Measurements from ENCODE around the gene NEIL1. TPM values are rescaled to one million over a fixed set of nuclear protein-coding genes. Genes with fewer than 3 reads are reported as not detected.
"Not testable (repeated sequence)": the region's sequence is repeated elsewhere in the genome, so short reads cannot be mapped to it uniquely, and the experiment has no call there.

The NEIL1 gene
- total and polyA plus RNA-seq, 3 donors from 2014 or later, result 12.9 to 30.2 (median 19.8) TPM

GRCh38 chr15:75342221-75342620, 4.6 kb upstream of the NEIL1 start:
- intact Hi-C loops (cut with DNase I; ENCODE audit: low total_unique reads), result no loop called here
- H3K4me1 ChIP-seq, result peaks cover under 1% of the 10 kb centered on the region
- H3K4me3 ChIP-seq, result no peak overlapping the region
- no peak overlapping the region for H3K27ac ChIP-seq
- no peak for DNase-seq
- no peaks in the 10 kb centered on the region for H3K27me3 ChIP-seq
- no peak for TF ChIP-seq POLR2A (IDR thresholded peaks at IDR 0.05)
- TF ChIP-seq, protein P1, sequence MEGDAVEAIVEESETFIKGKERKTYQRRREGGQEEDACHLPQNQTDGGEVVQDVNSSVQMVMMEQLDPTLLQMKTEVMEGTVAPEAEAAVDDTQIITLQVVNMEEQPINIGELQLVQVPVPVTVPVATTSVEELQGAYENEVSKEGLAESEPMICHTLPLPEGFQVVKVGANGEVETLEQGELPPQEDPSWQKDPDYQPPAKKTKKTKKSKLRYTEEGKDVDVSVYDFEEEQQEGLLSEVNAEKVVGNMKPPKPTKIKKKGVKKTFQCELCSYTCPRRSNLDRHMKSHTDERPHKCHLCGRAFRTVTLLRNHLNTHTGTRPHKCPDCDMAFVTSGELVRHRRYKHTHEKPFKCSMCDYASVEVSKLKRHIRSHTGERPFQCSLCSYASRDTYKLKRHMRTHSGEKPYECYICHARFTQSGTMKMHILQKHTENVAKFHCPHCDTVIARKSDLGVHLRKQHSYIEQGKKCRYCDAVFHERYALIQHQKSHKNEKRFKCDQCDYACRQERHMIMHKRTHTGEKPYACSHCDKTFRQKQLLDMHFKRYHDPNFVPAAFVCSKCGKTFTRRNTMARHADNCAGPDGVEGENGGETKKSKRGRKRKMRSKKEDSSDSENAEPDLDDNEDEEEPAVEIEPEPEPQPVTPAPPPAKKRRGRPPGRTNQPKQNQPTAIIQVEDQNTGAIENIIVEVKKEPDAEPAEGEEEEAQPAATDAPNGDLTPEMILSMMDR (IDR thresholded peaks at IDR 0.05), result no peak
- 85 to 89% methylated on average over 6 of the region's 6 CpGs for WGBS, 2 donors
- no peaks in the 10 kb centered on the region for H3K36me3 ChIP-seq (ENCODE audit: low read depth, missing control alignments)
- no peaks in the 10 kb centered on the region for H3K9me3 ChIP-seq

- H3K4me1 ChIP-seq; intact Hi-C loops (cut with DNase I; ENCODE audit: low total_unique reads); H3K36me3 ChIP-seq (ENCODE audit: low read depth, missing control alignments); H3K9me3 ChIP-seq; H3K27ac ChIP-seq; H3K27me3 ChIP-seq; DNase-seq; H3K4me3 ChIP-seq: not testable (repeated sequence)
- WGBS, 2 donors, result 48 to 59% methylated on average over 8 of the region's 8 CpGs
Observed at GRCh38 chr15:75343953-75344352, 2.9 kb upstream of the NEIL1 start.

GRCh38 chr15:75347222-75348033, 589 bp downstream of the NEIL1 start:
- no peaks in the 10 kb centered on the region for H3K27me3 ChIP-seq
- 0% methylated on average over 4 to 60 of the region's 65 CpGs for WGBS, 2 donors
- H3K4me1 ChIP-seq, result peaks cover 4% of the 10 kb centered on the region
- H3K9me3 ChIP-seq, result no peaks in the 10 kb centered on the region
- TF ChIP-seq POLR2A (IDR thresholded peaks at IDR 0.05), result no peak
- TF ChIP-seq, protein P1 (IDR thresholded peaks at IDR 0.05), result no peak
- H3K4me3 ChIP-seq, result peak overlapping the region; percentile 69 to 77
- H3K36me3 ChIP-seq (ENCODE audit: low read depth, missing control alignments), result no peaks in the 10 kb centered on the region
- H3K27ac ChIP-seq, result peak overlapping the region in 1 of 2 donors; percentile 50
- peak; percentile 53 for DNase-seq
- intact Hi-C loops (cut with DNase I; ENCODE audit: low total_unique reads), result no loop called here

DNA sequence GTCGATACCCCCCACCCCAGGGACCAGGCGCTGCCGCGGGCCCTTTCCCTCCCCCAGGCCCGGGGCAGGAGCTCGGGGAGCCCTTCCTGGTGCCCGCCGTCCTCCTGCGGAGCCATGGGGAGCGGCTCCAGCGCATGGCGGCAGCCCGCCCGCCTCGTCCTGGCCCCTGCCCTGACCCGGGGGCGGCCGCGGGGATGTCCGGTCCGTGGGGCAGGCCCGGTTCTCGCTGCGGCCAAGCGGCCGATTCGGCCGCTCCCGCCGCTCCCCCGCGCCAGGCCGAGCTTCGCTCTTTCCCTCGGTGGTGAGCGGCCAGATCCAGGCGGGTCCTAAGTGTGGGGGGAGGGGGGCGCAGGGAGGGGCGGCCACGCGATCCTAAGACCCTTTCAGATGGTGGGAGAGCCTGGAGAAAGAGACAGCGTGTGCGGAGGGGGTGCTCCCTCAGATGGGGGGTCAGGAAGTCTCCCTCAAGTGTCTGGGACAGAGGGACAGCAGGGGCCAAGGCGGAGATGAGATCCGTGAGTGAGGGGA, 1.3 kb downstream of the NEIL1 start:
- no peaks in the 10 kb centered on the region for H3K27me3 ChIP-seq
- intact Hi-C loops (cut with DNase I; ENCODE audit: low total_unique reads), result no loop called here
- TF ChIP-seq, protein P1 (IDR thresholded peaks at IDR 0.05), result no peak
- TF ChIP-seq POLR2A (IDR thresholded peaks at IDR 0.05), result no peak
- H3K9me3 ChIP-seq, result no peaks in the 10 kb centered on the region
- no peaks in the 10 kb centered on the region for H3K36me3 ChIP-seq (ENCODE audit: low read depth, missing control alignments)
- H3K27ac ChIP-seq, result peak overlapping the region in 1 of 2 donors; percentile 50
- peak overlapping the region; percentile 69 to 77 for H3K4me3 ChIP-seq
- no peak for DNase-seq
- H3K4me1 ChIP-seq, result peaks cover 4% of the 10 kb centered on the region
- WGBS, 2 donors, result 1 to 2% methylated on average over 6 to 26 of the region's 45 CpGs

DNA sequence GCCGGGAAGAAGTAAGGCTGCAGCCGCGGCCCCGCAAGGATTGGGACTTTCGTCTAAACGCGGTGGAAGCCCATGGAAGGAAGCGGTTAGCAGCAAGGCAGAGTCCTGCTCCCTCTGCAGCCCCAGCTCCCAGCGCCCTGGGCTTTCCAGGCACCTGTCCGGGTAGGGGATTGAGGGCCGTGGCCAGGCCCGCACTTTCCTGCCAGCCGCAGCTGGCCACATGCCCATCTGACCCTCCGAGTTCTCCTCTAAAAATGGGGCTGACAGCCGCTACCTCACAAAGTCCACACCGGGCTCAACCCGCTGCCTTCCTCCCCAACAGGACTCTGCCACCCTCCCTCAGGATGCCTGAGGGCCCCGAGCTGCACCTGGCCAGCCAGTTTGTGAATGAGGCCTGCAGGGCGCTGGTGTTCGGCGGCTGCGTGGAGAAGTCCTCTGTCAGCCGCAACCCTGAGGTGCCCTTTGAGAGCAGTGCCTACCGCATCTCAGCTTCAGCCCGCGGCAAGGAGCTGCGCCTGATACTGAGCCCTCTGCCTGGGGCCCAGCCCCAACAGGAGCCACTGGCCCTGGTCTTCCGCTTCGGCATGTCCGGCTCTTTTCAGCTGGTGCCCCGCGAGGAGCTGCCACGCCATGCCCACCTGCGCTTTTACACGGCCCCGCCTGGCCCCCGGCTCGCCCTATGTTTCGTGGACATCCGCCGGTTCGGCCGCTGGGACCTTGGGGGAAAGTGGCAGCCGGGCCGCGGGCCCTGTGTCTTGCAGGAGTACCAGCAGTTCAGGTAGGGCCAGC, 1.9 kb downstream of the NEIL1 start:
- H3K27me3 ChIP-seq, result no peaks in the 10 kb centered on the region
- intact Hi-C loops (cut with DNase I; ENCODE audit: low total_unique reads), result no loop called here
- H3K27ac ChIP-seq, result no peak overlapping the region
- H3K9me3 ChIP-seq, result no peaks in the 10 kb centered on the region
- WGBS, 2 donors, result 9 to 32% methylated on average over 18 to 46 of the region's 46 CpGs
- no peak for DNase-seq
- H3K36me3 ChIP-seq (ENCODE audit: low read depth, missing control alignments), result no peaks in the 10 kb centered on the region
- peaks cover 4% of the 10 kb centered on the region for H3K4me1 ChIP-seq
- peak overlapping the region; percentile 69 to 77 for H3K4me3 ChIP-seq
- TF ChIP-seq, protein P1 (IDR thresholded peaks at IDR 0.05), result no peak

DNA sequence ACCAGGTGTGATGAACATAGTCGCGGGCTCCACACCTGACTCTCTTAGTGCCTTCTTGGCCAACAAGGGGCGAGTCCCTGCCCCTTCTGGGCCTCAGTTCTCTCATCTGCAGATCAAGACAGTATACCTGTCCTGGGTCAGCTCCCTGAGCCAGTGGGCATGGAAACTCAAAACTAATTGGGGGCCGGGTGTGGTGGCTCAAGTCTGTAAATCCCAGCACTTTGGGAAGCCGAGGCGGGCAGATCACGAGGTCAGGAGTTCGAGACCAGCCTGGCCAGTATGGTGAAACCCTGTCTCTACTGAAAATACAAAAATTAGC, 2.5 kb downstream of the NEIL1 start:
- H3K9me3 ChIP-seq; DNase-seq; H3K4me3 ChIP-seq; H3K4me1 ChIP-seq; intact Hi-C loops (cut with DNase I; ENCODE audit: low total_unique reads); H3K36me3 ChIP-seq (ENCODE audit: low read depth, missing control alignments); H3K27ac ChIP-seq; H3K27me3 ChIP-seq: not testable (repeated sequence)
- WGBS, 2 donors, result 75 to 76% methylated on average over 6 to 8 of the region's 8 CpGs

Measured in testis (tissue), 3 donors.